Activated CD8-positive, alpha-beta T cell treated with anti-CD3 and anti-CD28 coated beads for 36 hours (primary cell): ENCODE data around the gene NACA. TPM values are rescaled to one million over a fixed set of nuclear protein-coding genes. Genes with fewer than 3 reads are reported as not detected.

Source experiments
- ATAC-seq: fragments of 200-7000 bp; cut with Tn5 transposase; one replicate; pipeline ENCODE4 v1.10.0; 2021; ENCODE audit warnings: mild to moderate bottlenecking, moderate library complexity
- CTCF ChIA-PET: fragments of 350-600 bp; sonication (Branson Sonifier 250); formaldehyde crosslinking; loops from one replicate; lab custom pipeline; 2021; ENCODE audit warnings: antibody characterized with exemption; lab: Charles Lee
- POLR2A ChIA-PET: fragments of 350-600 bp; sonication (Branson Sonifier 250); formaldehyde crosslinking; loops from one replicate; lab custom pipeline; 2021; ENCODE audit warnings: antibody characterized with exemption; lab: Charles Lee
- DNase-seq: peaks from one replicate; pipeline ENCODE4 v3.0.0-alpha.2; 2020
- H3K27ac Mint-ChIP-seq: one replicate; pipeline ENCODE4 v1.8.0; 2021; ENCODE audit warnings: mild to moderate bottlenecking, mixed read lengths
- H3K27me3 Mint-ChIP-seq: one replicate; pipeline ENCODE4 v1.8.0; 2021; ENCODE audit warnings: mixed read lengths
- H3K36me3 Mint-ChIP-seq: one replicate; pipeline ENCODE4 v1.8.0; 2021; ENCODE audit warnings: low read depth, mixed read lengths
- H3K4me1 Mint-ChIP-seq: one replicate; pipeline ENCODE4 v1.8.0; 2021; ENCODE audit warnings: low read depth, mixed read lengths
- H3K4me3 Mint-ChIP-seq: one replicate; pipeline ENCODE4 v1.8.0; 2021; ENCODE audit warnings: mild to moderate bottlenecking, moderate library complexity, mixed read lengths
- H3K9me3 Mint-ChIP-seq: one replicate; pipeline ENCODE4 v1.8.0; 2021; ENCODE audit warnings: mixed read lengths
- intact Hi-C: fragments of 100-400 bp; cut with micrococcal nuclease; formaldehyde crosslinking; loops from one replicate; pipeline ENCODE4 v1.10.0; 2022
- total RNA-seq, 2 experiments: library from RNA; stranded (reverse); gene quantifications; one replicate each; pipeline ENCODE4 v1.2.3, GENCODE V29; 2021
- TF ChIP-seq, protein P1 (sequence below): fragments of 200-600 bp; IDR thresholded peaks from one replicate; pipeline ENCODE4 v1.8.0; 2022; ENCODE audit warnings: antibody characterized with exemption, mild to moderate bottlenecking

Gene NACA
- total RNA-seq, 2 experiments from 2014 or later, result 1,203 to 1,221 TPM

- no peaks in the 10 kb centered on the region for H3K27me3 Mint-ChIP-seq
- H3K4me1 Mint-ChIP-seq, result peaks cover 54% of the 10 kb centered on the region
- H3K4me3 Mint-ChIP-seq, result no peak overlapping the region
- CTCF ChIA-PET, result interaction anchor here (1.1 to 1.5 kb wide), 2 partner anchors 8 to 14 kb away, joined by 3 to 5 read pairs; no protein-coding TSS in a partner anchor
- peaks cover 74% of the 10 kb centered on the region for H3K36me3 Mint-ChIP-seq
- no peak for DNase-seq
- intact Hi-C loops, result no loop called here
- H3K9me3 Mint-ChIP-seq, result no peaks in the 10 kb centered on the region
- peak overlapping the region; percentile 49 for H3K27ac Mint-ChIP-seq
- TF ChIP-seq, protein P1, sequence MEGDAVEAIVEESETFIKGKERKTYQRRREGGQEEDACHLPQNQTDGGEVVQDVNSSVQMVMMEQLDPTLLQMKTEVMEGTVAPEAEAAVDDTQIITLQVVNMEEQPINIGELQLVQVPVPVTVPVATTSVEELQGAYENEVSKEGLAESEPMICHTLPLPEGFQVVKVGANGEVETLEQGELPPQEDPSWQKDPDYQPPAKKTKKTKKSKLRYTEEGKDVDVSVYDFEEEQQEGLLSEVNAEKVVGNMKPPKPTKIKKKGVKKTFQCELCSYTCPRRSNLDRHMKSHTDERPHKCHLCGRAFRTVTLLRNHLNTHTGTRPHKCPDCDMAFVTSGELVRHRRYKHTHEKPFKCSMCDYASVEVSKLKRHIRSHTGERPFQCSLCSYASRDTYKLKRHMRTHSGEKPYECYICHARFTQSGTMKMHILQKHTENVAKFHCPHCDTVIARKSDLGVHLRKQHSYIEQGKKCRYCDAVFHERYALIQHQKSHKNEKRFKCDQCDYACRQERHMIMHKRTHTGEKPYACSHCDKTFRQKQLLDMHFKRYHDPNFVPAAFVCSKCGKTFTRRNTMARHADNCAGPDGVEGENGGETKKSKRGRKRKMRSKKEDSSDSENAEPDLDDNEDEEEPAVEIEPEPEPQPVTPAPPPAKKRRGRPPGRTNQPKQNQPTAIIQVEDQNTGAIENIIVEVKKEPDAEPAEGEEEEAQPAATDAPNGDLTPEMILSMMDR, result no peak
- no peak for ATAC-seq
- POLR2A ChIA-PET, result interaction anchor here (0.8 to 11.1 kb wide), 4 partner anchors 9 to 28 kb away, joined by 3 to 74 read pairs (median 5); partner anchors contain the start of gene PTGES3
These were observed 54.3 kb downstream of the NACA start for GRCh38 chr12:56670836-56671235.

- Mint-ChIP-seq H3K27ac (peak overlapping the region; percentile 60), H3K4me1 (peaks cover 39% of the 10 kb centered on the region), H3K27me3 (no peaks in the 10 kb centered on the region), H3K36me3 (peaks cover 78% of the 10 kb centered on the region), H3K4me3 (no peak overlapping the region), H3K9me3 (no peaks in the 10 kb centered on the region)
- TF ChIP-seq, protein P1, result no peak
- DNase-seq, result no peak
- no peak for ATAC-seq
- POLR2A ChIA-PET, result interaction anchor here (1.0 to 2.2 kb wide), 3 partner anchors 10 to 39 kb away, joined by 5 to 7 read pairs (median 7); partner anchors contain the start of gene BAZ2A
- intact Hi-C loops, result no loop called here
- CTCF ChIA-PET, result interaction anchor here (0.7 to 1.7 kb wide), 2 partner anchors 16 to 58 kb away, joined by 4 read pairs; no protein-coding TSS in a partner anchor
These were observed 57.0 kb downstream of the NACA start for GRCh38 chr12:56668197-56668457.

Other genes starting within 250 kb of the NACA start
- 1 to 10 TPM; 5.2 to 7.3 TPM for gene GLS2, start 237.1 kb downstream of the NACA start, total RNA-seq
- gene RBMS2, start 203.5 kb downstream of the NACA start, total RNA-seq, result 1 to 10 TPM; 2.8 to 3.1 TPM
- gene BAZ2A, start 95.0 kb downstream of the NACA start, total RNA-seq, result 10 to 100 TPM; 80.1 to 89.3 TPM
- 100 to 1,000 TPM; 859 to 869 TPM for gene ATP5F1B, start 79.3 kb downstream of the NACA start, total RNA-seq
- 100 to 1,000 TPM; 381 to 406 TPM for gene PTGES3, start 37.0 kb downstream of the NACA start, total RNA-seq
- 10 to 100 TPM; 80.3 to 86.7 TPM for gene PRIM1, start 27.0 kb upstream of the NACA start, total RNA-seq
- 1 to 10 TPM in 1 of 2 experiments, under 1 TPM in 1; 0.81 to 1.8 TPM for gene HSD17B6, start 38.0 kb upstream of the NACA start, total RNA-seq
- gene SDR9C7, start 209.1 kb upstream of the NACA start, total RNA-seq, result not detected
- gene RDH16, start 232.3 kb upstream of the NACA start, total RNA-seq, result under 1 TPM; 0.34 to 0.36 TPM